Measurements from ENCODE around the gene MAP3K10.

The MAP3K10 gene

GRCh38 chr19:40190891-40191835 is at the start of gene MAP3K10 (continued):
- TF ChIP-seq REPIN1 (tag by site-specific recombination; IDR thresholded peaks at IDR 0.05; ENCODE audit: low read depth) (peak; percentile 32; the same call in 1 of the 2 replicates), ZBTB8A (tag by site-specific recombination; IDR thresholded peaks at IDR 0.05) (peak; percentile 87), GLI2 (tag by site-specific recombination; IDR thresholded peaks at IDR 0.05; ENCODE audit: borderline replicate concordance, low read depth) (no peak), ZNF654 (tag by site-specific recombination; IDR thresholded peaks at IDR 0.05; ENCODE audit: low read depth) (no peak), ZNF140 (tag by site-specific recombination; IDR thresholded peaks at IDR 0.05) (no peak), PRDM10 (tag by site-specific recombination; IDR thresholded peaks at IDR 0.05) (peak; percentile 100), ZSCAN18 (tag by site-specific recombination; IDR thresholded peaks at IDR 0.05) (0 out of 2 replicates have a peak, but pooled peaks have one; percentile 40), ZNF664 (tag by site-specific recombination; IDR thresholded peaks at IDR 0.05) (no peak), SP3 (tag by site-specific recombination; IDR thresholded peaks at IDR 0.05) (peak; percentile 96), ZNF548 (tag by site-specific recombination; IDR thresholded peaks at IDR 0.05) (peak; percentile 28; the same call in 1 of the 2 replicates), ZNF792 (tag by site-specific recombination; IDR thresholded peaks at IDR 0.05) (peak; percentile 35; the same call in 1 of the 2 replicates), CTCF (tag by site-specific recombination; IDR thresholded peaks at IDR 0.05) (peak; percentile 51; the same call in 1 of the 2 replicates), GLIS2 (tag by site-specific recombination; IDR thresholded peaks at IDR 0.05) (peak; percentile 100), SALL2 (tag by site-specific recombination; IDR thresholded peaks at IDR 0.05; ENCODE audit: borderline replicate concordance) (0 out of 2 replicates have a peak, but pooled peaks have one; percentile 4), ZNF16 (tag by site-specific recombination; IDR thresholded peaks at IDR 0.05; ENCODE audit: low read depth) (no peak), ZNF629 (tag by site-specific recombination; IDR thresholded peaks at IDR 0.05) (peak; percentile 68), KLF8 (tag by site-specific recombination; IDR thresholded peaks at IDR 0.05) (peak; percentile 75; the same call in 1 of the 2 replicates), ZNF501 (tag by site-specific recombination; IDR thresholded peaks at IDR 0.05) (peak; percentile 89), ZBTB20 (tag by site-specific recombination; IDR thresholded peaks at IDR 0.05) (peak; percentile 96), ZFP37 (tag by site-specific recombination; IDR thresholded peaks at IDR 0.05) (peak; percentile 96), ZNF423 (tag by site-specific recombination; IDR thresholded peaks at IDR 0.05) (peak; percentile 79; the same call in 1 of the 2 replicates), ZNF341 (tag by site-specific recombination; IDR thresholded peaks at IDR 0.05; ENCODE audit: low read depth) (no peak; the same call in 1 of the 2 replicates), INSM2 (tag by site-specific recombination; IDR thresholded peaks at IDR 0.05) (peak; percentile 60; the same call in 1 of the 2 replicates), ZBTB17 (tag by site-specific recombination; IDR thresholded peaks at IDR 0.05) (peak; percentile 98), KLF1 (tag by site-specific recombination; IDR thresholded peaks at IDR 0.05) (peak; percentile 41; the same call in 1 of the 2 replicates), KLF10 (tag by site-specific recombination; IDR thresholded peaks at IDR 0.05) (peak; percentile 29; the same call in 1 of the 2 replicates), ZBTB10 (tag by site-specific recombination; IDR thresholded peaks at IDR 0.05) (peak; percentile 100), ZNF223 (tag by site-specific recombination; IDR thresholded peaks at IDR 0.05) (peak; percentile 81)
